SK-N-SH treated with all-trans-retinoic acid at 6 μM for 48 hours (cell line): ENCODE results near the gene VASN.

Experiments
- CREB5 ChIP-seq: fragments of 250-450 bp; sonication (Bioruptor Pico); IDR thresholded peaks from 2 replicates; pipeline ENCODE4 v1.5.1; 2020; ENCODE audit warnings: low read depth, mild to moderate bottlenecking, moderate library complexity
- PATZ1 ChIP-seq: fragments of 250-450 bp; sonication (Bioruptor Pico); IDR thresholded peaks from 2 replicates; pipeline ENCODE4 v1.8.0; 2020; ENCODE audit warnings: mild to moderate bottlenecking, moderate library complexity, borderline replicate concordance

- TF ChIP-seq PATZ1 (CRISPR knock-in tag) (no peak), CREB5 (no peak)
Observed at GRCh38 chr16:4428500-4428899, 56.9 kb downstream of the VASN start.
